ENCODE data around the gene UBXN10.

The UBXN10 gene

DNA sequence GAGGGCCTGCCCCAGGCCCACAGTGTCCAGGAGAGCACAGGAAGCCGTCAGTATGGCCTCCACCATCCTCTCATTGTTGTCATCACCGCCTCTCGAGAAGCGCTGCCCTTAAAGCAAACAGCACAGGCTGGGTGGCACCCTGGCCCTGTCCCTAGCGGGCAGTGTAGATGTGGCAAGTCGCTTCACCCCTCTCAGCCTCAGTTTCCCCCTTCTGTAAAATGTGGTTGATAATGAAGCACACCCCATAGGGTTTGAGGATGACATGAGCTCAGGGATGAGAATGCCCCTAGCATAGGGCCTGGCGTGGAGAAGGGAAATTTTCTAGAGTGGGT lies 33.3 kb upstream of the UBXN10 start:
- DNase-seq: no peak

GRCh38 chr1:20153000-20153418 lies 32.9 kb upstream of the UBXN10 start:
- DNase-seq: no peak

DNA sequence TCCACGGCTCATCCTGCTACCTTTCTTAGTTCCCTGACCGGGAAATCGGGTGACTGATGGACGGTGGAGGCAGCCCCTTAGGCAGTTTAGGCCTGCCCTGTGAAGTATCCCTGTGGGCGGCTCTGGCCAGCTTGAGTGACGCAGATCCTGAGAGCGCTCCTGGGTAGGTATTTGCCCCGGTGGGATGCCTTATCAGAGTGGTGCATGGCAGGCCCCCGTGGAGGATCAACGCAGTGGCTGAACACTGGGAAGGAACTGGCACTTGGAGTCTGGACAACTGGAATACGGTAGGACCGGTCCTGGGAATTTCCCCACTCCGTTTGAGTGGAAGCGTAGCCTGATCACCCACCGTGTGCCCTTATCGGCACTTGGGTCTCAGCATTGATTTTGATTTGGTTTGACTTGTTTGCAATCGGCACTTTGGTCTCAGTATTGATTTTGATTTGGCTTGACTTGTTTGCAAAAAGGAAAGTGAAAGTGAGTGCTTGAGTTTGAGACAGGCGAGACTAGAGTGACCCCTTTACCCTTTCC lies 31.5 kb upstream of the UBXN10 start:
- DNase-seq: no peak

DNA sequence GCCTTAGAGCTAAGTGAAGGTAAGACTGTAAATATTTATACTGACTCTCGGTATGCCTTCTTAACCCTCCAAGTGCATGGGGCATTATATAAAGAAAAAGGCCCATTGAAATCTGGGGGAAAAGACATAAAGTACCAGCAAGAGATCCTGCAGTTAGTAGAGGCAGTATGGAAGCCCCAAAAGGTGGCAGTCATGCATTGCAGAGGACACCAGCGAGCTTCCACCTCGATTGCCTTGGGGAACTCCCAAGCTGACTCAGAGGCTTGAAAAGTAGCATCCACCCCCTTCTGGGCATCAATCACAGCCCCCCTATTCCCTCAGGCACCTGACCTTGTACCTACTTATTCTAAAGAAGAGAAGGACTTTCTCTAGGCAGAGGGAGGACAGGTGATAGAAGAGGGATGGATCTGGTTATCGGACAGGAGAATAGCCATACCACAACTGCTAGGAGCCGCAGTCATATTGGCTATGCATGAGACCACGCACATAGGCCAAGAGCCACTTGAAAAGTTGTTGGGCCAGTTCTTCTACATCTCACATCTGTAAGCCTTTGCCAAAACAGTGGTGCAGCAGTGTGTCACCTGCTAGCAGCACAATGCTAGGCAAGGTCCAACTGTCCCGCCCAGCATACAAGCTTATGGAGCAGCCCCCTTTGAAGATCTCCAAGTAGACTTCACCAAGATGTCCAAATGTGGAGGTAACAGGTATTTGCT lies 27.4 kb upstream of the UBXN10 start:
- DNase-seq: no peak

DNA sequence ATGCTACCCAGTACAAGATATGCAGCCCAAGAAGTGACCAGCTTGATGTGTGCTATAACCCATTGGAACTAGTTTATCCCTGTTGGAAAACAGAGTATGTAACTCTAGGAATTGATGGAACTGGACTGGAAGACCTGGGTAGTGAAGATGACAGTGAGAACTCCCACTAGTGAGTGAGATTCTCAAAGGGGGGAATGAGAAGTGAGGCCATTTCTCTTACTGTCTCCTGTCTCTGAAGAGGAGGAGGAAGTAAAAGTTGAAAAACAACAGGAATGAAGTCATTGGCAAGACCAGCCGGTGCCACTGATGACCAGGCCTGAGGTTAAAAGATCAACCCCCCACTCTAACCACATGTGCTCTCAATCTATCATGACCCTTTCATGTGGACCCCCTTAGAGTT lies 25.9 kb upstream of the UBXN10 start:
- no peak for DNase-seq

DNA sequence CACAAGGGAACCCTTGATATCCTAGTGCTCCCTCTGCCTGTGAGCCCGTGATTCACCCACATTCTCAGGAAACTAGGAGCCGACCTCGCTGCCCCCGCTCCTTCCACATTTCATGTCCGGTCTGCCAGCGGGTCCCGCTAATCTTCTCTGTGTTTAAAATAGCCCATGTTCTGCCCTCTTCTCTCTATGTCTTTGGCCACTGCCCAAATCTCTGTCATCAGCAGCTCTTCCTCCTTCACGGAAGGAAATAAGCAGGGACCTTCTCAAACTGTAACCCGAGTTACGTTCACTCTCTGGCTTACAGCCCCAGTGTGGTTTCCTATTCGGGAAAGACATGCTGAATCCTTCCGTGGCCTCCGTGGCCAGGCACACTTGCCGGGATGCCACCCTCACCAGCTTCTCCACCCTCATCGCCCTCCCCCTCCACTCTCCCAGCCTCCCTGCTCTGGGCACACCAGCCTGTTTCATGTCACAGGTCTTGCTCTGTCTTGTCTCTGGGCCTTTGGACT lies 21.1 kb upstream of the UBXN10 start:
- DNase-seq: no peak

- DNase-seq: no peak
Measured at GRCh38 chr1:20165522-20165951, 20.4 kb upstream of the UBXN10 start.

- DNase-seq: no peak
Measured at GRCh38 chr1:20166051-20166450, 19.8 kb upstream of the UBXN10 start.

- no peak for DNase-seq
Measured at GRCh38 chr1:20167126-20167525, 18.8 kb upstream of the UBXN10 start.

- no peak for DNase-seq
Measured at GRCh38 chr1:20168564-20169491, 17.1 kb upstream of the UBXN10 start.

- DNase-seq: no peak
Measured at GRCh38 chr1:20169932-20170331, 16.0 kb upstream of the UBXN10 start.

- DNase-seq: no peak
Measured at GRCh38 chr1:20172033-20172590, 13.8 kb upstream of the UBXN10 start.

- DNase-seq: no peak
Measured at GRCh38 chr1:20174937-20175666, 10.8 kb upstream of the UBXN10 start.

DNA sequence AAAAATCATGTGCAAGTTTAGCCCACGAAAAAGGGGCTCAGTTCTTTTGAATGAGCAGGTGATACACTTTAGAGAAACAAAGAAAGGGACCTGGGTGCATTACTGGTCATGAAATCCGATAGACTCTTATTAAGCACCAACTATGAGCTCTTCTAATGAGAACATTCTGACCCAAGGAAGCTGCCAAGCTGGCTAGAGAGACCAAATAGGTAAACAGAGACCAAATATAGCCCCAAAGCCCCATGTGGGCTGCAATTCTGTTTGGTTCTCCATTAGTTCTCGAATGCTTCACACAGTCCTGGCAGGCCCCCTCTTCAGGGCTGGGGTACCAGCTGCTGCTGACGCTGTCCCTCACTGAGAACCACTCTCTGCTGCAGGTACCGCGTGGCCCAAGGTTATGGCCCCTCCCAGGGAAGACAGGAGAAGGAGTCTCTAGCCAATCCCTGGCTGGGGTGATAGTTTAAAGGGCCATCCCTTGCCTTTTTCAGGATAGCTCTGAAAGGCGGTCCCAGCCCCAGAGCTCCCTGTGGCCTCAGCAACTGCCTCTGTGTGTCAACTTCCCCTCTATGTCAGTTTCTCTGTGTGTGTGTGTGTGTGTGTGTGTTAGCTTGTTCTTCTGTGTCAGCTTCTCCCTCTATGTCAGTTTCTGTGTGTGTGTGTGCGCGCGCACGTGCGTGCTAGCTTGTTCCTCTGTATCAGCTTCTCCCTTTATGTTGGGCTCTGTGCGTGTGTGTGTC lies 7.1 kb upstream of the UBXN10 start:
- no peak for DNase-seq

GRCh38 chr1:20179371-20180128 lies 6.3 kb upstream of the UBXN10 start:
- no peak for DNase-seq

GRCh38 chr1:20180129-20180843 lies 5.6 kb upstream of the UBXN10 start:
- no peak for DNase-seq

- DNase-seq: no peak
Measured at GRCh38 chr1:20180844-20181207, 5.1 kb upstream of the UBXN10 start.

- DNase-seq: no peak
Measured at GRCh38 chr1:20182415-20182814, 3.5 kb upstream of the UBXN10 start.

- DNase-seq: no peak
Measured at GRCh38 chr1:20183035-20183434, 2.9 kb upstream of the UBXN10 start.

- DNase-seq: no peak
Measured at GRCh38 chr1:20183616-20184271, 2.2 kb upstream of the UBXN10 start.

All from activated gamma-delta T cell (primary cell).